GM13976 (cell line): ENCODE results near the gene ARHGEF11.

Source experiments
- DNase-seq: peaks from one replicate; pipeline ENCODE4 v3.0.0; 2012; ENCODE audit warnings: low spot score
- in situ Hi-C: fragments of 300-500 bp; cut with MboI; formaldehyde crosslinking; loops from one replicate; pipeline ENCODE4 v1.12.0; 2022; ENCODE audit warnings: low sequenced_read_pairs, mixed read lengths, inconsistent platforms; ENCODE audit not compliant: unreplicated experiment
- TF ChIP-seq, protein P1 (sequence below): IDR thresholded peaks from 2 replicates; pipeline ENCODE4 v1.5.1; 2012; ENCODE audit warnings: borderline replicate concordance, mild to moderate bottlenecking; ENCODE audit not compliant: insufficient read depth; ENCODE audit errors: extremely low read depth, missing control alignments, control extremely low read depth

Gene ARHGEF11

DNA sequence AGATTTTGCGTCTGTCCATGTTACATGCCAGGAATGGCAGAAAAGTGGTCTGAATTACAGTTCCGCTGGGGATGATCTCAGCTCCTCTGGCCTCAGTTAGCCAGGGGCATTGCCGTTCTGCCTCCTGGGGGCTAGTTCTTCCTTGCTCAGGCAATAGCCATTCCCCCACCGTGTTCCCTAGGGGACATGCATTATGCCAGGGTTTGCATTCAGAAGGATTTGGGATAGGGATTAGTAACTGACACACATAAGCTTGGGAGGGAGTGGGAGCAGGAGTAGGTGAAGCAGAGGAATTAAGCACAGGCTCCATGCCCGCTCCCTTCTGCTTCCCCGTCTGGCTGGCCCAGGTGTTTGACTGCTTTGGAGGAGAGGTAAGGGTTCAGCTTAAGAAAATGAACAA lies 112.4 kb downstream of the ARHGEF11 start:
- no peak for DNase-seq
- in situ Hi-C loops: no loop called here
- TF ChIP-seq, protein P1, sequence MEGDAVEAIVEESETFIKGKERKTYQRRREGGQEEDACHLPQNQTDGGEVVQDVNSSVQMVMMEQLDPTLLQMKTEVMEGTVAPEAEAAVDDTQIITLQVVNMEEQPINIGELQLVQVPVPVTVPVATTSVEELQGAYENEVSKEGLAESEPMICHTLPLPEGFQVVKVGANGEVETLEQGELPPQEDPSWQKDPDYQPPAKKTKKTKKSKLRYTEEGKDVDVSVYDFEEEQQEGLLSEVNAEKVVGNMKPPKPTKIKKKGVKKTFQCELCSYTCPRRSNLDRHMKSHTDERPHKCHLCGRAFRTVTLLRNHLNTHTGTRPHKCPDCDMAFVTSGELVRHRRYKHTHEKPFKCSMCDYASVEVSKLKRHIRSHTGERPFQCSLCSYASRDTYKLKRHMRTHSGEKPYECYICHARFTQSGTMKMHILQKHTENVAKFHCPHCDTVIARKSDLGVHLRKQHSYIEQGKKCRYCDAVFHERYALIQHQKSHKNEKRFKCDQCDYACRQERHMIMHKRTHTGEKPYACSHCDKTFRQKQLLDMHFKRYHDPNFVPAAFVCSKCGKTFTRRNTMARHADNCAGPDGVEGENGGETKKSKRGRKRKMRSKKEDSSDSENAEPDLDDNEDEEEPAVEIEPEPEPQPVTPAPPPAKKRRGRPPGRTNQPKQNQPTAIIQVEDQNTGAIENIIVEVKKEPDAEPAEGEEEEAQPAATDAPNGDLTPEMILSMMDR: no peak

- in situ Hi-C loops: no loop called here
- DNase-seq: no peak
- TF ChIP-seq, protein P1: no peak
Observed at GRCh38 chr1:156931974-156932710, 113.4 kb downstream of the ARHGEF11 start.

GRCh38 chr1:156931211-156931952 lies 114.2 kb downstream of the ARHGEF11 start:
- in situ Hi-C loops: no loop called here
- no peak for DNase-seq
- TF ChIP-seq, protein P1: no peak

DNA sequence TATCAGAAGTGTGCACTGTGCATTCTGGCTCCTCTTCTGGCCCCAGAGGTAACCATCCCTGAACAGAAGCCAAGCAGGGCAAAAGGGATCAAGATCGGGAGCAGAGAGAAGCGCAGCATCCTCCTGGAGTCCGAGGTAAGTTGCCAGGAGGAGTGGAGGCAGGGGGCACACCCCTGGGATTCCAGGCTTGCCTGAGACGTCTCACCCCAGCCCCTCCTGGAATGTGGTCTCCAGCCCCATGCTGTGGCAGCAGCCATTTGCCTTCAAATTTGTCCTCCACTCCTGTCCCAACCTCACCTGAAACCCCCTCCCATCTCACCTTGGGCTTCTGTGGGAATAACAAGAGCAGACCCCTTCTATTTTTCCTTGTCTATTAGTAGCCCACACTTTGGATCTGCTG lies 115.1 kb downstream of the ARHGEF11 start:
- in situ Hi-C loops: no loop called here
- DNase-seq: no peak
- TF ChIP-seq, protein P1: no peak

- no peak for DNase-seq
- TF ChIP-seq, protein P1: no peak
- in situ Hi-C loops: no loop called here
Observed at GRCh38 chr1:156929596-156930238, 115.8 kb downstream of the ARHGEF11 start.

GRCh38 chr1:156928043-156928602 lies 117.4 kb downstream of the ARHGEF11 start:
- DNase-seq: no peak
- in situ Hi-C loops: no loop called here

More at GRCh38 chr1:156928043-156928602, 117.4 kb downstream of the ARHGEF11 start:
- TF ChIP-seq, protein P1: no peak
